Measurements from ENCODE around the gene S100A2. TPM values are rescaled to one million over a fixed set of nuclear protein-coding genes. Genes with fewer than 3 reads are reported as not detected.

Gene S100A2
- total and polyA plus RNA-seq, 2 donors (not counting 1 experiment from before 2014, with no cell fraction given): 0.19 TPM; not detected in 1

GRCh38 chr1:153536671-153537375, 28.8 kb downstream of the S100A2 start:
- Histone ChIP-seq H3K27me3 (replicated peaks in 1 of 4; ENCODE audit: control extremely low read depth in 1 of 4, control insufficient read depth in 3 of 4, insufficient read depth in 4 of 4, low read length in 3 of 4) (no peaks in the 10 kb centered on the region), H4K20me1 (ENCODE audit: control insufficient read depth, insufficient read depth, low read length, poor library complexity, severe bottlenecking) (no peaks in the 10 kb centered on the region), H3K4me2 (replicated peaks; ENCODE audit: low read depth, low read length, poor library complexity, severe bottlenecking) (peak overlapping the region; percentile 96), H2AFZ (ENCODE audit: insufficient read depth, low read depth, low read length, poor library complexity, severe bottlenecking) (peak overlapping the region; percentile 96), H3K27ac (ENCODE audit: low read length in 2 of 2) (peak overlapping the region; percentile 83 to 84), H3K9me3 (ENCODE audit: control extremely low read depth in 1 of 3, control insufficient read depth in 2 of 3, insufficient read depth in 1 of 3, low read length in 2 of 3) (peaks cover 0 to 12% (median 0%) of the 10 kb centered on the region in 3 donors), H3K9ac (ENCODE audit: low read length) (peak overlapping the region; percentile 86), H3K4me1 (ENCODE audit: control insufficient read depth in 2 of 2, insufficient read depth in 2 of 2, low read length in 2 of 2) (peaks cover 56 to 67% of the 10 kb centered on the region in 2 donors), H3K79me2 (ENCODE audit: control insufficient read depth, insufficient read depth, low read length) (peaks cover 10% of the 10 kb centered on the region), H3K36me3 (replicated peaks in 1 of 2; ENCODE audit: control extremely low read depth in 1 of 2, control insufficient read depth in 1 of 2, extremely low read depth in 1 of 2, insufficient read depth in 2 of 2, low read length in 1 of 2) (peaks cover 0 to 4% of the 10 kb centered on the region in 2 experiments), H3K4me3 (ENCODE audit: control extremely low read depth in 1 of 5, extremely low read depth in 1 of 5, insufficient read depth in 1 of 5, low read depth in 2 of 5, low read length in 4 of 5) (peak overlapping the region; percentile 19 to 95 (median 85))
- peak overlapping the region; percentile 95 for H3K4me3 Mint-ChIP-seq
- WGBS (ENCODE audit: insufficient coverage): 88% methylated on average over 9 of the region's 9 CpGs
- H3K4me1 Mint-ChIP-seq: peaks cover 64% of the 10 kb centered on the region
- intact Hi-C loops (cut with micrococcal nuclease): loop anchor here (1.0 to 10.0 kb wide), 3 partner anchors 8 to 138 kb away; partner anchors contain the start of genes CHTOP, ILF2, NPR1 and S100A4
- peak overlapping the region; percentile 96 for H3K27ac Mint-ChIP-seq
- no peak for TF ChIP-seq CTCF (IDR thresholded peaks at IDR 0.05)
- no peak for TF ChIP-seq EZH2 (IDR thresholded peaks at IDR 0.05; ENCODE audit: borderline replicate concordance, insufficient read depth, low read depth, low read length, poor library complexity, severe bottlenecking)
- no peaks in the 10 kb centered on the region for H3K27me3 Mint-ChIP-seq
- CTCF ChIA-PET: interaction anchor here (2.3 to 10.9 kb wide), 3 partner anchors 10 to 34 kb away, joined by 15 to 189 read pairs (median 59); partner anchors contain the start of genes S100A2, S100A3 and S100A4
- POLR2A ChIA-PET: interaction anchor here (1.3 to 2.8 kb wide), 3 partner anchors 8 to 191 kb away, joined by 5 to 20 read pairs (median 5); partner anchors contain the start of genes INTS3 and S100A4
- DNase-seq (no peak), ATAC-seq (ENCODE audit: low read depth) (no peak)
- no peaks in the 10 kb centered on the region for H3K9me3 Mint-ChIP-seq (ENCODE audit: insufficient read depth)
